Astrocyte of the spinal cord (primary cell): ENCODE results near the gene ITGB7.

Source experiments
- DNase-seq: peaks from one replicate; pipeline ENCODE4 v3.0.0; 2011; ENCODE audit warnings: low read depth, low spot score
- H3K4me3 ChIP-seq: 2 replicates; pipeline ENCODE4 v1.5.1; 2011; ENCODE audit warnings: low read depth, mild to moderate bottlenecking, low read length, moderate library complexity
- CTCF ChIP-seq: IDR thresholded peaks from 2 replicates; pipeline ENCODE4 v1.5.1; 2012; ENCODE audit warnings: low read depth, mild to moderate bottlenecking, low read length, inconsistent platforms
- in situ Hi-C: cut with HindIII; loops from 2 replicates; pipeline ENCODE4 v1.10.0; 2017; ENCODE audit warnings: low sequenced_read_pairs

The ITGB7 gene

GRCh38 chr12:53173085-53173715 is 33.9 kb downstream of the ITGB7 start:
- DNase-seq: peak; percentile 17
- in situ Hi-C loops: no loop called here
- H3K4me3 ChIP-seq: no peak overlapping the region
- no peak for TF ChIP-seq CTCF

- no peak for TF ChIP-seq CTCF
- DNase-seq: peak; percentile 58
Measured at GRCh38 chr12:53172352-53172751, 34.7 kb downstream of the ITGB7 start.

GRCh38 chr12:53171725-53172329 is 35.2 kb downstream of the ITGB7 start:
- TF ChIP-seq CTCF: no peak
- in situ Hi-C loops: no loop called here
- no peak overlapping the region for H3K4me3 ChIP-seq
- DNase-seq: peak; percentile 18

More at GRCh38 chr12:53172352-53172751, 34.7 kb downstream of the ITGB7 start:
- in situ Hi-C loops: no loop called here
- no peak overlapping the region for H3K4me3 ChIP-seq

GRCh38 chr12:53170876-53171724 is 36.0 kb downstream of the ITGB7 start:
- in situ Hi-C loops: no loop called here
- TF ChIP-seq CTCF: no peak
- no peak overlapping the region for H3K4me3 ChIP-seq
- no peak for DNase-seq

GRCh38 chr12:53170215-53170614 is 36.8 kb downstream of the ITGB7 start:
- in situ Hi-C loops: no loop called here
- H3K4me3 ChIP-seq: no peak overlapping the region
- DNase-seq: no peak
- TF ChIP-seq CTCF: no peak

- no peak for TF ChIP-seq CTCF
- no peak for DNase-seq
- in situ Hi-C loops: no loop called here
- H3K4me3 ChIP-seq: no peak overlapping the region
Measured at GRCh38 chr12:53169644-53170043, 37.4 kb downstream of the ITGB7 start.
